WTC11 (cell line): ENCODE results near the gene NEURL2. TPM values are rescaled to one million over a fixed set of nuclear protein-coding genes. Genes with fewer than 3 reads are reported as not detected.

Experiments
- ATAC-seq: fragments of 200-7000 bp; cut with Tn5 transposase; 2 replicates; pipeline ENCODE4 v1.10.0; 2021; ENCODE audit warnings: mild to moderate bottlenecking, moderate library complexity
- CTCF ChIA-PET: fragments of 300-600 bp; sonication (Branson Sonifier 250); formaldehyde crosslinking; loops from one replicate; lab custom pipeline; 2021; ENCODE audit warnings: antibody characterized with exemption; lab: Charles Lee
- POLR2A ChIA-PET: fragments of 350-600 bp; sonication (Branson Sonifier 250); formaldehyde crosslinking; loops from one replicate; lab custom pipeline; 2021; ENCODE audit warnings: antibody characterized with exemption; lab: Charles Lee
- DNase-seq: peaks from one replicate; pipeline ENCODE4 v3.0.0; 2021; ENCODE audit warnings: low spot score
- H3K27ac Mint-ChIP-seq: 2 replicates; pipeline ENCODE4 v1.8.0; 2021; ENCODE audit warnings: mixed read lengths
- H3K27me3 Mint-ChIP-seq: 2 replicates; pipeline ENCODE4 v1.8.0; 2021; ENCODE audit warnings: low read depth, mild to moderate bottlenecking, moderate library complexity, mixed read lengths
- H3K36me3 Mint-ChIP-seq: 2 replicates; pipeline ENCODE4 v1.8.0; 2021; ENCODE audit warnings: mixed read lengths
- H3K4me1 Mint-ChIP-seq: 2 replicates; pipeline ENCODE4 v1.8.0; 2022; ENCODE audit warnings: mixed read lengths
- H3K4me3 Mint-ChIP-seq: 2 replicates; pipeline ENCODE4 v1.8.0; 2021; ENCODE audit warnings: mild to moderate bottlenecking, moderate library complexity, mixed read lengths
- H3K9me3 Mint-ChIP-seq: 2 replicates; pipeline ENCODE4 v1.8.0; 2021; ENCODE audit warnings: mixed read lengths
- ATF6 ChIP-seq: sonication (generic); formaldehyde crosslinking; IDR thresholded peaks from 2 replicates; pipeline ENCODE4 v1.8.1; 2023; ENCODE audit warnings: mild to moderate bottlenecking, missing genetic modification reagents
- CREM ChIP-seq: sonication (generic); formaldehyde crosslinking; IDR thresholded peaks from 2 replicates; pipeline ENCODE4 v1.8.1; 2022; ENCODE audit warnings: mild to moderate bottlenecking, missing genetic modification reagents, moderate library complexity
- E2F4 ChIP-seq: sonication (generic); formaldehyde crosslinking; IDR thresholded peaks from 2 replicates; pipeline ENCODE4 v1.8.1; 2022; ENCODE audit warnings: low read depth, mild to moderate bottlenecking, moderate library complexity, missing genetic modification reagents, borderline replicate concordance
- ELF4 ChIP-seq: sonication (generic); formaldehyde crosslinking; IDR thresholded peaks from 2 replicates; pipeline ENCODE4 v1.8.1; 2022; ENCODE audit warnings: low read depth, mild to moderate bottlenecking, moderate library complexity, missing genetic modification reagents
- ETV6 ChIP-seq: sonication (generic); formaldehyde crosslinking; IDR thresholded peaks from 2 replicates; pipeline ENCODE4 v1.8.1; 2022; ENCODE audit warnings: mild to moderate bottlenecking, missing genetic modification reagents
- GABPB1 ChIP-seq: sonication (generic); formaldehyde crosslinking; IDR thresholded peaks from 2 replicates; pipeline ENCODE4 v1.8.1; 2023; ENCODE audit warnings: mild to moderate bottlenecking, missing genetic modification reagents
- NFE2L1 ChIP-seq: sonication (generic); formaldehyde crosslinking; IDR thresholded peaks from 2 replicates; pipeline ENCODE4 v1.8.1; 2023; ENCODE audit warnings: missing genetic modification reagents
- USF1 ChIP-seq: sonication (generic); formaldehyde crosslinking; IDR thresholded peaks from 2 replicates; pipeline ENCODE4 v1.8.0; 2022; ENCODE audit warnings: mild to moderate bottlenecking, missing genetic modification reagents
- ZBTB43 ChIP-seq: sonication (generic); formaldehyde crosslinking; IDR thresholded peaks from 2 replicates; pipeline ENCODE4 v1.8.1; 2023; ENCODE audit warnings: mild to moderate bottlenecking, missing genetic modification reagents
- ZNF219 ChIP-seq: sonication (generic); formaldehyde crosslinking; IDR thresholded peaks from 2 replicates; pipeline ENCODE4 v1.8.0; 2023; ENCODE audit warnings: missing genetic modification reagents, mild to moderate bottlenecking, borderline replicate concordance
- ZNF317 ChIP-seq: sonication (generic); formaldehyde crosslinking; IDR thresholded peaks from 2 replicates; pipeline ENCODE4 v1.8.1; 2023; ENCODE audit warnings: low read depth, mild to moderate bottlenecking, moderate library complexity, missing genetic modification reagents, borderline replicate concordance
- total RNA-seq: library from RNA; stranded (reverse); gene quantifications from 3 replicates; pipeline ENCODE4 v1.2.3, GENCODE V29; 2021
- TF ChIP-seq, protein P1 (sequence below): fragments of 200-600 bp; IDR thresholded peaks from 2 replicates; pipeline ENCODE4 v1.8.0; 2022; ENCODE audit warnings: antibody characterized with exemption
- TF ChIP-seq, protein P2 (sequence below): fragments of 250-450 bp; sonication (Bioruptor Pico); conservative IDR thresholded peaks from 2 replicates; pipeline ENCODE4 v1.9.0; 2021; ENCODE audit warnings: mild to moderate bottlenecking
- TF ChIP-seq, protein P3 (sequence below): fragments of 250-450 bp; sonication (Bioruptor Pico); IDR thresholded peaks from 2 replicates; pipeline ENCODE4 v1.9.0; 2021; ENCODE audit warnings: moderate library complexity, mild to moderate bottlenecking, inconsistent platforms, borderline replicate concordance
- TF ChIP-seq, protein P4 (sequence below): sonication (generic); formaldehyde crosslinking; IDR thresholded peaks from 2 replicates; pipeline ENCODE4 v1.8.0; 2022; ENCODE audit warnings: mild to moderate bottlenecking, missing genetic modification reagents

Gene NEURL2
- total RNA-seq, 1 experiment from 2014 or later, result 6.6 TPM

GRCh38 chr20:45921337-45922189 lies 30.6 kb upstream of the NEURL2 start:
- TF ChIP-seq, protein P1, sequence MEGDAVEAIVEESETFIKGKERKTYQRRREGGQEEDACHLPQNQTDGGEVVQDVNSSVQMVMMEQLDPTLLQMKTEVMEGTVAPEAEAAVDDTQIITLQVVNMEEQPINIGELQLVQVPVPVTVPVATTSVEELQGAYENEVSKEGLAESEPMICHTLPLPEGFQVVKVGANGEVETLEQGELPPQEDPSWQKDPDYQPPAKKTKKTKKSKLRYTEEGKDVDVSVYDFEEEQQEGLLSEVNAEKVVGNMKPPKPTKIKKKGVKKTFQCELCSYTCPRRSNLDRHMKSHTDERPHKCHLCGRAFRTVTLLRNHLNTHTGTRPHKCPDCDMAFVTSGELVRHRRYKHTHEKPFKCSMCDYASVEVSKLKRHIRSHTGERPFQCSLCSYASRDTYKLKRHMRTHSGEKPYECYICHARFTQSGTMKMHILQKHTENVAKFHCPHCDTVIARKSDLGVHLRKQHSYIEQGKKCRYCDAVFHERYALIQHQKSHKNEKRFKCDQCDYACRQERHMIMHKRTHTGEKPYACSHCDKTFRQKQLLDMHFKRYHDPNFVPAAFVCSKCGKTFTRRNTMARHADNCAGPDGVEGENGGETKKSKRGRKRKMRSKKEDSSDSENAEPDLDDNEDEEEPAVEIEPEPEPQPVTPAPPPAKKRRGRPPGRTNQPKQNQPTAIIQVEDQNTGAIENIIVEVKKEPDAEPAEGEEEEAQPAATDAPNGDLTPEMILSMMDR, result no peak
- TF ChIP-seq NFE2L1, result no peak
- no peak for TF ChIP-seq GABPB1 (CRISPR knock-in tag)
- TF ChIP-seq CREM (CRISPR knock-in tag), result no peak
- no peak for TF ChIP-seq ATF6 (CRISPR knock-in tag)
- TF ChIP-seq ZNF317, result no peak
- TF ChIP-seq, protein P2, sequence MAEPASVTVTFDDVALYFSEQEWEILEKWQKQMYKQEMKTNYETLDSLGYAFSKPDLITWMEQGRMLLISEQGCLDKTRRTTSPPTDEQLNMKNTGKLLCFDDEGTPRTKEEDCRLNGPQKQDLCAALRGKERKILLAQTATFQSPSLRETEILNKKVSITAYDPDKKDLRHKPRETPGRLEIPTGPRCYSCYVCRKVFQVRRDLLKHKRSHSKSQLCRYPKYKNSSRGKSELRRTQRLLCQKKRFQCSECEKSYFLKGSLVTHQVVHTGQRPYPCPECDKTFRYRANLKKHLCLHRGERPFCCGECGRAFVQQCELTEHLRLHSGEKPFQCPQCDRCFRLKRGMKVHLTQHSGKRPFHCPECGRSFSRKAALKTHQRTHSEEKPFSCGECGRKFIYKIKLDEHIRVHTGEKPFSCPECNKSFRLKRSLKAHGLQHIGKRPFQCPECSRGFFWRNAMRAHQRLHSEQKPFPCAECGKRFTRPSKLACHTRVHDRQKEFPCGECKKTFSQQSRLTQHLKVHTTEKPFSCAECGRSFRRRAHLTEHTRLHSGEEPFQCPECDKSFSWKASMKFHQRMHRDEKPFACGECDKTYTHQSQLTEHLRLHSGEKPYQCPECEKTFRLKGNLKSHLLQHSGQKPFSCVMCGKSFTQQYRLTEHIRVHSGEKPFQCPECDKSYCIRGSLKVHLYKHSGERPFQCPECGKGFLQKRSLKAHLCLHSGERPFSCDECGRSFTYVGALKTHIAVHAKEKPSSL (CRISPR knock-in tag), result no peak
- TF ChIP-seq, protein P3, sequence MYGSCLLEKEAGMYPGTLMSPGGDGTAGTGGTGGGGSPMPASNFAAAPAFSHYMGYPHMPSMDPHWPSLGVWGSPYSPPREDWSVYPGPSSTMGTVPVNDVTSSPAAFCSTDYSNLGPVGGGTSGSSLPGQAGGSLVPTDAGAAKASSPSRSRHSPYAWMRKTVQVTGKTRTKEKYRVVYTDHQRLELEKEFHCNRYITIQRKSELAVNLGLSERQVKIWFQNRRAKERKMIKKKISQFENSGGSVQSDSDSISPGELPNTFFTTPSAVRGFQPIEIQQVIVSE, result no peak
- TF ChIP-seq ZNF219, result no peak
- no peak for TF ChIP-seq ZBTB43 (CRISPR knock-in tag)
- no peak for TF ChIP-seq E2F4 (CRISPR knock-in tag)
- no peak for TF ChIP-seq ETV6 (CRISPR knock-in tag)
- TF ChIP-seq, protein P4, sequence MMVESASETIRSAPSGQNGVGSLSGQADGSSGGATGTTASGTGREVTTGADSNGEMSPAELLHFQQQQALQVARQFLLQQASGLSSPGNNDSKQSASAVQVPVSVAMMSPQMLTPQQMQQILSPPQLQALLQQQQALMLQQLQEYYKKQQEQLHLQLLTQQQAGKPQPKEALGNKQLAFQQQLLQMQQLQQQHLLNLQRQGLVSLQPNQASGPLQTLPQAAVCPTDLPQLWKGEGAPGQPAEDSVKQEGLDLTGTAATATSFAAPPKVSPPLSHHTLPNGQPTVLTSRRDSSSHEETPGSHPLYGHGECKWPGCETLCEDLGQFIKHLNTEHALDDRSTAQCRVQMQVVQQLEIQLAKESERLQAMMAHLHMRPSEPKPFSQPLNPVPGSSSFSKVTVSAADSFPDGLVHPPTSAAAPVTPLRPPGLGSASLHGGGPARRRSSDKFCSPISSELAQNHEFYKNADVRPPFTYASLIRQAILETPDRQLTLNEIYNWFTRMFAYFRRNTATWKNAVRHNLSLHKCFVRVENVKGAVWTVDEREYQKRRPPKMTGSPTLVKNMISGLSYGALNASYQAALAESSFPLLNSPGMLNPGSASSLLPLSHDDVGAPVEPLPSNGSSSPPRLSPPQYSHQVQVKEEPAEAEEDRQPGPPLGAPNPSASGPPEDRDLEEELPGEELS (CRISPR knock-in tag), result no peak
- no peak for TF ChIP-seq ELF4
- no peak for TF ChIP-seq USF1 (CRISPR knock-in tag)
- TF ChIP-seq, all 79 proteins: peak for 0
- ChIA-PET POLR2A (interaction anchor here (0.6 kb wide), 1 partner anchor 96 kb away, joined by 3 read pairs; no protein-coding TSS in a partner anchor), CTCF (interaction anchor here (1.4 to 3.0 kb wide), 2 partner anchors 90 to 98 kb away, joined by 4 to 9 read pairs; no protein-coding TSS in a partner anchor)
- ATAC-seq, result no peak
- no peaks in the 10 kb centered on the region for H3K36me3 Mint-ChIP-seq
- no peaks in the 10 kb centered on the region for H3K9me3 Mint-ChIP-seq
- H3K4me1 Mint-ChIP-seq, result peaks cover 7% of the 10 kb centered on the region; the same call in 1 of the 2 replicates
- H3K27ac Mint-ChIP-seq, result no peak overlapping the region
- H3K4me3 Mint-ChIP-seq, result no peak overlapping the region
- DNase-seq, result no peak
- H3K27me3 Mint-ChIP-seq, result no peaks in the 10 kb centered on the region
